GM10266 (cell line): ENCODE data around the gene DTNBP1.

Source experiments
- DNase-seq: peaks from one replicate; pipeline ENCODE4 v3.0.0; 2012; ENCODE audit errors: extremely low spot score
- TF ChIP-seq, protein P1 (sequence below): IDR thresholded peaks from 2 replicates; pipeline ENCODE4 v1.5.1; 2012; ENCODE audit warnings: mild to moderate bottlenecking, low read depth; ENCODE audit not compliant: control insufficient read depth, insufficient read depth; ENCODE audit errors: missing control alignments

Gene DTNBP1

DNA sequence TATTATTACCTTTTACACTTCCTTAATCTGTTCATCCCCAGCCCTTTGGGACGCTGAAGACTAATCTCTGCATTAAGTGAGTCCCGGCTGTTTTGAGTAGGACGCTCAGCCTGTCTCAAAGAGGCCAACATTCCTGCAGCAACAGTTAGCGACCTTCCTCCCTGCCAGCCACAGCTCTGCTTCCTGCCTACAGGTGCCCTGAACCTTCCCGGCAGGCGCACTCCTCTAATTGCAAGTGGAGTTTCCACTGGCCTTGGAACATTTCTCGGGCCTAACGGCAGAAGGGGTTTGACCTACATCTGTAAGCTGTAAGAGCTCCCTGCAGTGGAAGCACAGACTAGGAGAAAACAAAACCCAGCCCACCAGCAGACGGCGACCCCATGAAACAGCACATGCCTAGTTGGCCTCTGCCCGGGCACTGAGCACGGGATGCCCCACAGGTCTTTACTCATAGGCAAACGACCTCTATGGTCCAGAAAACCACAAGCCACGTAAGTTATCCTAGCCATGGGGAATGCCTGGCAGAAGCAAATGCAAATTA is 137.9 kb downstream of the DTNBP1 start:
- no peak for DNase-seq
- TF ChIP-seq, protein P1, sequence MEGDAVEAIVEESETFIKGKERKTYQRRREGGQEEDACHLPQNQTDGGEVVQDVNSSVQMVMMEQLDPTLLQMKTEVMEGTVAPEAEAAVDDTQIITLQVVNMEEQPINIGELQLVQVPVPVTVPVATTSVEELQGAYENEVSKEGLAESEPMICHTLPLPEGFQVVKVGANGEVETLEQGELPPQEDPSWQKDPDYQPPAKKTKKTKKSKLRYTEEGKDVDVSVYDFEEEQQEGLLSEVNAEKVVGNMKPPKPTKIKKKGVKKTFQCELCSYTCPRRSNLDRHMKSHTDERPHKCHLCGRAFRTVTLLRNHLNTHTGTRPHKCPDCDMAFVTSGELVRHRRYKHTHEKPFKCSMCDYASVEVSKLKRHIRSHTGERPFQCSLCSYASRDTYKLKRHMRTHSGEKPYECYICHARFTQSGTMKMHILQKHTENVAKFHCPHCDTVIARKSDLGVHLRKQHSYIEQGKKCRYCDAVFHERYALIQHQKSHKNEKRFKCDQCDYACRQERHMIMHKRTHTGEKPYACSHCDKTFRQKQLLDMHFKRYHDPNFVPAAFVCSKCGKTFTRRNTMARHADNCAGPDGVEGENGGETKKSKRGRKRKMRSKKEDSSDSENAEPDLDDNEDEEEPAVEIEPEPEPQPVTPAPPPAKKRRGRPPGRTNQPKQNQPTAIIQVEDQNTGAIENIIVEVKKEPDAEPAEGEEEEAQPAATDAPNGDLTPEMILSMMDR: no peak

- TF ChIP-seq, protein P1: no peak
- DNase-seq: no peak
Measured at GRCh38 chr6:15523679-15524630, 138.9 kb downstream of the DTNBP1 start.

- no peak for DNase-seq
- TF ChIP-seq, protein P1: no peak
Measured at GRCh38 chr6:15522856-15523529, 139.8 kb downstream of the DTNBP1 start.

DNA sequence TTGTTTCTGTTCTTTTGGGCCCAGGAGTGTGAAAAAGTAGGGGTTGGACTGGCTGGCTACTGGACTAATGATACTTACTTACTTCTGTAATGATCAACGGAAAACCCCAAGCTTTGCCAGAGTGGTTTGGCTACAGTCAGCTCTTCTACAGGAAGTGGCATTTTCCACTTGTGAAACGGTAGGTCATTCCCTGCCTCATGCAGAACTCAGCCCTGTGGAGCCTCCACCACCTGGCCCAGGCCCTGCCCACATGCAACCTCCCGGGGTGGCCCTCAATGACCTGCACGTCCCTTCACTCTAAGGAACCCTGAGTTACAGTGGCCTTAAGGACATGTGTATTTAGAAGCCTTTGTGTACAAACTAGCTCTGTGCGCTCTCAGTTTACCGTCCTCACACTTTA is 140.4 kb downstream of the DTNBP1 start:
- TF ChIP-seq, protein P1: no peak

DNA sequence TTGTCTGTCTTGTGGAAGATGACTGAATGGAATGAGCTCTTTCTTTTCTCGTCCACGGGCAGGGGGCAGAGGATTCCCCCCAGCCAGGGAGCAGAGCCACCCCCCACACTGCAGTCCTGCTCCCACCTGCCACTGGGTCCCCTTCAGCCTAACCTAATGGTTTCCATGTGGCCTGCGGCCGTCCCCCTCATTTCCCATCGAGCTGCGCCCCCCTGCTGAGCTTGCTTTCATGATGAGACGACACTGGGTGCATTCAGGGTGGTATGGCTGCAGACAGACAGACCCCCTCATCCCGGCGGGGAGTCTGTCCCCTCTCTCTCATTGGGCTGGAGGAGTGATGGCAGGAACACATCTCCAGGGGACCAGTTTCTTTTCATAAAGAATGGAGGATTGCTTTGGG is 140.8 kb downstream of the DTNBP1 start:
- TF ChIP-seq, protein P1: no peak
- DNase-seq: no peak

More for the DNA sequence above, 140.4 kb downstream of the DTNBP1 start:
- DNase-seq: no peak

DNA sequence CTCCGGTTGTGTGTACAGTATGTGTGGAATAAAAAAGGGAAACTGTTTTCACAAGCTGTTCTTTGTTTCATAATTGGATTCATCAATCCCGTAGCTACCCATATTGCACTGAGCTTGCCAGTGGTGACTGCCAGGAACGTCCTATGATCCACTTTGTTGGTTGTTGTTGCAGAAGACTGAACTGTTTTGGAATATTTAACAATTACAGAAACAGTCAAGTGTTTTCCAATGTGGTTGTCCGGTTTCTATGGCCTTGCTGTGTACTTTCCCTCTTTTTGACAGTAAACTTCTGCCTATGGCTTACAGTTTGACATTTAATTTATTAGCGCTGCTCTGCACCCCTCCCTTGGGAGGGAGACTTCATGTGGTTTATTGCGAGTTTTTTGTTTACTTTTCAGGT is 141.2 kb downstream of the DTNBP1 start:
- TF ChIP-seq, protein P1: no peak
- DNase-seq: no peak
